ENCODE measurements around the gene YIPF7. TPM values are rescaled to one million over a fixed set of nuclear protein-coding genes. Genes with fewer than 3 reads are reported as not detected.

YIPF7 gene
- total and polyA plus RNA-seq, 10 of the 15 experiments (the other 5 are each of a cell fraction or from before 2014, with no cell fraction given), result 0.39 TPM; not detected in 9

- POLR2A ChIA-PET, result no interaction called here
- DNase-seq (ENCODE audit: low read depth, low spot score), result no peak
- intact Hi-C loops (cut with micrococcal nuclease; ENCODE audit: unreplicated experiment) (no loop called here), in situ Hi-C loops (cut with MboI) (no loop called here)
- no peaks in the 10 kb centered on the region for H3K9me3 ChIP-seq (replicated peaks; ENCODE audit: control insufficient read depth, insufficient read depth, low read length)
- RAD21 ChIA-PET (ENCODE audit: unreplicated experiment), result interaction anchor here (1.0 kb wide), 1 partner anchor 1449 kb away, joined by 3 read pairs; no protein-coding TSS in a partner anchor
- SMC1A ChIA-PET (ENCODE audit: uncharacterized antibody, unreplicated experiment), result no interaction called here
- no peaks in the 10 kb centered on the region for H3K4me1 ChIP-seq (ENCODE audit: control insufficient read depth, insufficient read depth, low read length)
- H3K4me3 ChIP-seq, result no peak overlapping the region
- no peak overlapping the region for H3K9ac ChIP-seq (ENCODE audit: control insufficient read depth, insufficient read depth, low read length)
- H3K27me3 ChIP-seq (replicated peaks in 1 of 2; ENCODE audit: control insufficient read depth in 2 of 2, insufficient read depth in 2 of 2, low read length in 1 of 2), result no peaks in the 10 kb centered on the region
- no TSS peak for BruUV-seq (replicated peaks)
- no peaks in the 10 kb centered on the region for H3K79me2 ChIP-seq (ENCODE audit: control insufficient read depth, insufficient read depth, low read length)
- no peak overlapping the region for H3K4me2 ChIP-seq (ENCODE audit: control insufficient read depth, insufficient read depth)
- TF ChIP-seq RFX5 (IDR thresholded peaks at IDR 0.05; ENCODE audit: low read depth, low read length) (no peak), POLR2AphosphoS5 (IDR thresholded peaks at IDR 0.05; ENCODE audit: low read length) (no peak), ZNF24 (IDR thresholded peaks at IDR 0.05) (no peak), ATF7 (IDR thresholded peaks at IDR 0.05; ENCODE audit: low read depth) (no peak), ZNF274 (IDR thresholded peaks at IDR 0.05; ENCODE audit: insufficient read depth, insufficient read length) (no peak), HSF1 (IDR thresholded peaks at IDR 0.05; ENCODE audit: low read depth, low read length) (no peak), EED (IDR thresholded peaks at IDR 0.05; ENCODE audit: low read depth) (no peak), TCF12 (IDR thresholded peaks at IDR 0.05; ENCODE audit: low read depth, low read length) (no peak), MEF2A (IDR thresholded peaks at IDR 0.05; ENCODE audit: insufficient read depth, low read depth, low read length) (no peak)
- H4K20me1 ChIP-seq (ENCODE audit: control insufficient read depth, insufficient read depth), result no peaks in the 10 kb centered on the region
- H3K27ac ChIP-seq (ENCODE audit: control insufficient read depth, insufficient read depth), result no peak overlapping the region
- H3K36me3 ChIP-seq (ENCODE audit: control insufficient read depth in 2 of 2, insufficient read depth in 2 of 2, low read length in 1 of 2), result no peaks in the 10 kb centered on the region
- no peak for ATAC-seq
- no peak for FAIRE-seq
- CTCF ChIA-PET, result no interaction called here
- H2AFZ ChIP-seq (ENCODE audit: control insufficient read depth, low read depth, low read length), result no peak overlapping the region
Observed at GRCh38 chr4:44580231-44580630, 71.2 kb downstream of the YIPF7 start.

GRCh38 chr4:44578954-44579353, 72.5 kb downstream of the YIPF7 start:
- ATAC-seq, result no peak
- Histone ChIP-seq H3K36me3 (ENCODE audit: control insufficient read depth in 2 of 2, insufficient read depth in 2 of 2, low read length in 1 of 2) (no peaks in the 10 kb centered on the region), H3K79me2 (ENCODE audit: control insufficient read depth, insufficient read depth, low read length) (no peaks in the 10 kb centered on the region), H3K4me2 (ENCODE audit: control insufficient read depth, insufficient read depth) (no peak overlapping the region), H3K4me1 (ENCODE audit: control insufficient read depth, insufficient read depth, low read length) (no peaks in the 10 kb centered on the region), H2AFZ (ENCODE audit: control insufficient read depth, low read depth, low read length) (no peak overlapping the region), H3K9me3 (replicated peaks; ENCODE audit: control insufficient read depth, insufficient read depth, low read length) (no peaks in the 10 kb centered on the region), H4K20me1 (ENCODE audit: control insufficient read depth, insufficient read depth) (no peaks in the 10 kb centered on the region), H3K4me3 (no peak overlapping the region), H3K9ac (ENCODE audit: control insufficient read depth, insufficient read depth, low read length) (no peak overlapping the region), H3K27ac (ENCODE audit: control insufficient read depth, insufficient read depth) (no peak overlapping the region), H3K27me3 (replicated peaks in 1 of 2; ENCODE audit: control insufficient read depth in 2 of 2, insufficient read depth in 2 of 2, low read length in 1 of 2) (no peaks in the 10 kb centered on the region)
- no TSS peak for BruUV-seq (replicated peaks)
- ChIA-PET RAD21 (ENCODE audit: unreplicated experiment) (no interaction called here), SMC1A (ENCODE audit: uncharacterized antibody, unreplicated experiment) (no interaction called here), POLR2A (no interaction called here), CTCF (no interaction called here)
- no peak for DNase-seq (ENCODE audit: low read depth, low spot score)
- WGBS (ENCODE audit: insufficient coverage, insufficient replicate concordance, low lambda C conversion rate, missing lambda C conversion rate), result 0% methylated on average over 1 of the region's 1 CpG
- in situ Hi-C loops (cut with MboI) (no loop called here), intact Hi-C loops (cut with micrococcal nuclease; ENCODE audit: unreplicated experiment) (no loop called here)
- TF ChIP-seq DPF2 (IDR thresholded peaks at IDR 0.05), result no peak
- no peak for TF ChIP-seq ZNF217 (IDR thresholded peaks at IDR 0.05)
- TF ChIP-seq SP1 (IDR thresholded peaks at IDR 0.05; ENCODE audit: low read depth, low read length), result no peak
- no peak for TF ChIP-seq CREM (IDR thresholded peaks at IDR 0.05; ENCODE audit: low read depth)
- no peak for TF ChIP-seq ATF7 (IDR thresholded peaks at IDR 0.05; ENCODE audit: low read depth)
- FAIRE-seq, result no peak
